ENCODE results near the gene PPM1F. TPM values are rescaled to one million over a fixed set of nuclear protein-coding genes. Genes with fewer than 3 reads are reported as not detected.

Gene PPM1F
- polyA plus RNA-seq, 1 donor from 2014 or later, result 28.3 TPM

DNA sequence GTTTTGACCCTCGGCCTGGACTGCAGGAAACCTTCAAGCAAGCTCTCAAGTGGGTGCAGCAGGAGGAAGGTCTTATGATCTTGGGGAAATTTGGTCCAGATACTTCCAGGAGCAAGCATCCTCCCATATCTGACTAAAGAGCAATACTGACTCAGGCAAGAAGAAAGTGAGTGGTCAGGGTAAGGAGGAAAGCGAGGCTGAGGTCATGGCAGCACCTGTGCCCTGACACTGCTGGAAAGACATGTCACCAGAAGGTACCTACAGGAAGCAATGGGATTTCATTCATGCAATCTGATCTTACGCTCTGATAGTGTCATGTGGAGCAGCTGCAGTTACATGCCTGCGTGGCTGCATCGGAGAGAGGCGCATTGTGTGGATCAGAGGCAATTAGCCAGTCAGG, 36.4 kb upstream of the PPM1F start:
- TF ChIP-seq EZH2 (IDR thresholded peaks at IDR 0.05; ENCODE audit: borderline replicate concordance, insufficient read depth, low read length, poor library complexity, severe bottlenecking) (no peak), TAF1 (IDR thresholded peaks at IDR 0.05; ENCODE audit: low read depth) (no peak), SMC3 (conservative IDR thresholded peaks at IDR 0.05; ENCODE audit: poor library complexity) (no peak), RAD21 (conservative IDR thresholded peaks at IDR 0.05) (no peak)
- Histone ChIP-seq H4K20me1 (ENCODE audit: insufficient read depth) (no peaks in the 10 kb centered on the region), H3K4me3 (ENCODE audit: low read length) (no peak overlapping the region), H3K4me2 (ENCODE audit: low read length) (no peak overlapping the region), H3K36me3 (ENCODE audit: insufficient read depth, low read length) (no peaks in the 10 kb centered on the region), H3K9me3 (ENCODE audit: low read length) (no peaks in the 10 kb centered on the region), H3F3A (ENCODE audit: insufficient read depth, low read length, poor library complexity, severe bottlenecking) (no peaks in the 10 kb centered on the region), H3K27ac (ENCODE audit: low read length) (no peak overlapping the region), H2AFZ (ENCODE audit: low read depth, low read length) (no peak overlapping the region), H3K9me2 (ENCODE audit: insufficient read depth, low read length) (no peaks in the 10 kb centered on the region), H3K27me3 (ENCODE audit: insufficient read depth, low read depth, low read length) (no peaks in the 10 kb centered on the region), H3K79me2 (replicated peaks; ENCODE audit: insufficient read depth, low read length) (no peaks in the 10 kb centered on the region), H3K9ac (ENCODE audit: low read length) (no peak overlapping the region)

DNA sequence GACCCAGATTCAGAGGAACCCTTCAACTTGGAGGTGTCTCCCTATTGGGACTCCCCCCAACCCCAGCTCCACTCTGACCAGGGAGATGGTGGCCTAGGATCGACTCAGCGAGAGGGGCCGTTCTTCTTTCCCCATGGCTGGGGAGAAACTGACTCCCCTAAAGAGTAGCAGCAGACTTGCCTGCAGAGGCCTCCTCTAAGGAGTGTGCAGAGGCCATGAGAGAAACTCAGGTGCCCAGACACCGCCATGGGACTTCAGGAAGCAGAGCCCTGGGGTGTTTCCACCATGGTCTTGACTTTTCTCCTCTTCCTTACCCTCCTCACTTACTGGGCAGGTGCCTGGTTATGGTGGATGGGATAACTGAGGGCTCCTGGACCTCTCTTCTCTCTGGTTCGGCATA, 32.6 kb upstream of the PPM1F start:
- no peak overlapping the region for H2AFZ ChIP-seq (ENCODE audit: low read depth, low read length)
- no peaks in the 10 kb centered on the region for H3K27me3 ChIP-seq (ENCODE audit: insufficient read depth, low read depth, low read length)
- H3K27ac ChIP-seq (ENCODE audit: low read length), result no peak overlapping the region
- no peaks in the 10 kb centered on the region for H4K20me1 ChIP-seq (ENCODE audit: insufficient read depth)
- H3K9me3 ChIP-seq (ENCODE audit: low read length), result no peaks in the 10 kb centered on the region
- no peaks in the 10 kb centered on the region for H3F3A ChIP-seq (ENCODE audit: insufficient read depth, low read length, poor library complexity, severe bottlenecking)
- no peak overlapping the region for H3K4me3 ChIP-seq (ENCODE audit: low read length)
- H3K4me2 ChIP-seq (ENCODE audit: low read length), result no peak overlapping the region
- no peak overlapping the region for H3K9ac ChIP-seq (ENCODE audit: low read length)
- no peaks in the 10 kb centered on the region for H3K36me3 ChIP-seq (ENCODE audit: insufficient read depth, low read length)
- TF ChIP-seq SMC3 (conservative IDR thresholded peaks at IDR 0.05; ENCODE audit: poor library complexity), result no peak
- TF ChIP-seq POLR2AphosphoS5 (IDR thresholded peaks at IDR 0.05), result no peak
- TF ChIP-seq, protein P1, sequence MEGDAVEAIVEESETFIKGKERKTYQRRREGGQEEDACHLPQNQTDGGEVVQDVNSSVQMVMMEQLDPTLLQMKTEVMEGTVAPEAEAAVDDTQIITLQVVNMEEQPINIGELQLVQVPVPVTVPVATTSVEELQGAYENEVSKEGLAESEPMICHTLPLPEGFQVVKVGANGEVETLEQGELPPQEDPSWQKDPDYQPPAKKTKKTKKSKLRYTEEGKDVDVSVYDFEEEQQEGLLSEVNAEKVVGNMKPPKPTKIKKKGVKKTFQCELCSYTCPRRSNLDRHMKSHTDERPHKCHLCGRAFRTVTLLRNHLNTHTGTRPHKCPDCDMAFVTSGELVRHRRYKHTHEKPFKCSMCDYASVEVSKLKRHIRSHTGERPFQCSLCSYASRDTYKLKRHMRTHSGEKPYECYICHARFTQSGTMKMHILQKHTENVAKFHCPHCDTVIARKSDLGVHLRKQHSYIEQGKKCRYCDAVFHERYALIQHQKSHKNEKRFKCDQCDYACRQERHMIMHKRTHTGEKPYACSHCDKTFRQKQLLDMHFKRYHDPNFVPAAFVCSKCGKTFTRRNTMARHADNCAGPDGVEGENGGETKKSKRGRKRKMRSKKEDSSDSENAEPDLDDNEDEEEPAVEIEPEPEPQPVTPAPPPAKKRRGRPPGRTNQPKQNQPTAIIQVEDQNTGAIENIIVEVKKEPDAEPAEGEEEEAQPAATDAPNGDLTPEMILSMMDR (IDR thresholded peaks at IDR 0.05; ENCODE audit: poor library complexity, severe bottlenecking), result no peak
- no peak for TF ChIP-seq EZH2 (IDR thresholded peaks at IDR 0.05; ENCODE audit: borderline replicate concordance, insufficient read depth, low read length, poor library complexity, severe bottlenecking)
- TF ChIP-seq EP300 (conservative IDR thresholded peaks at IDR 0.05; ENCODE audit: poor library complexity, severe bottlenecking), result no peak
- TF ChIP-seq TAF1 (IDR thresholded peaks at IDR 0.05; ENCODE audit: low read depth), result no peak
- TF ChIP-seq RAD21 (conservative IDR thresholded peaks at IDR 0.05), result no peak
- no peak for TF ChIP-seq MXI1 (conservative IDR thresholded peaks at IDR 0.05; ENCODE audit: poor library complexity, severe bottlenecking)
- TF ChIP-seq, protein P2, sequence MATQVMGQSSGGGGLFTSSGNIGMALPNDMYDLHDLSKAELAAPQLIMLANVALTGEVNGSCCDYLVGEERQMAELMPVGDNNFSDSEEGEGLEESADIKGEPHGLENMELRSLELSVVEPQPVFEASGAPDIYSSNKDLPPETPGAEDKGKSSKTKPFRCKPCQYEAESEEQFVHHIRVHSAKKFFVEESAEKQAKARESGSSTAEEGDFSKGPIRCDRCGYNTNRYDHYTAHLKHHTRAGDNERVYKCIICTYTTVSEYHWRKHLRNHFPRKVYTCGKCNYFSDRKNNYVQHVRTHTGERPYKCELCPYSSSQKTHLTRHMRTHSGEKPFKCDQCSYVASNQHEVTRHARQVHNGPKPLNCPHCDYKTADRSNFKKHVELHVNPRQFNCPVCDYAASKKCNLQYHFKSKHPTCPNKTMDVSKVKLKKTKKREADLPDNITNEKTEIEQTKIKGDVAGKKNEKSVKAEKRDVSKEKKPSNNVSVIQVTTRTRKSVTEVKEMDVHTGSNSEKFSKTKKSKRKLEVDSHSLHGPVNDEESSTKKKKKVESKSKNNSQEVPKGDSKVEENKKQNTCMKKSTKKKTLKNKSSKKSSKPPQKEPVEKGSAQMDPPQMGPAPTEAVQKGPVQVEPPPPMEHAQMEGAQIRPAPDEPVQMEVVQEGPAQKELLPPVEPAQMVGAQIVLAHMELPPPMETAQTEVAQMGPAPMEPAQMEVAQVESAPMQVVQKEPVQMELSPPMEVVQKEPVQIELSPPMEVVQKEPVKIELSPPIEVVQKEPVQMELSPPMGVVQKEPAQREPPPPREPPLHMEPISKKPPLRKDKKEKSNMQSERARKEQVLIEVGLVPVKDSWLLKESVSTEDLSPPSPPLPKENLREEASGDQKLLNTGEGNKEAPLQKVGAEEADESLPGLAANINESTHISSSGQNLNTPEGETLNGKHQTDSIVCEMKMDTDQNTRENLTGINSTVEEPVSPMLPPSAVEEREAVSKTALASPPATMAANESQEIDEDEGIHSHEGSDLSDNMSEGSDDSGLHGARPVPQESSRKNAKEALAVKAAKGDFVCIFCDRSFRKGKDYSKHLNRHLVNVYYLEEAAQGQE (IDR thresholded peaks at IDR 0.05; ENCODE audit: borderline replicate concordance), result no peak
- H3K79me2 ChIP-seq (replicated peaks; ENCODE audit: insufficient read depth, low read length), result peaks cover 13% of the 10 kb centered on the region
- no peaks in the 10 kb centered on the region for H3K9me2 ChIP-seq (ENCODE audit: insufficient read depth, low read length)

All from neural cell (in vitro differentiated cells).